Body of pancreas (tissue), 4 donors: Measurements from ENCODE around the gene BMAL1. TPM values are rescaled to one million over a fixed set of nuclear protein-coding genes. Genes with fewer than 3 reads are reported as not detected.

ENCODE experiments used
- ATAC-seq: fragments of 150-250 bp; one replicate; pipeline ENCODE4 v1.9.1; 2016
- DNase-seq, 4 donors: peaks; one replicate each; pipeline ENCODE4 v3.0.0-alpha.2; 2019
- H3K27ac ChIP-seq, 4 donors: fragments of 200-600 bp; sonication (generic); 1 replicate in 3 of 4; 2 replicates in 1 of 4; pipeline versions ENCODE4 v1.5.1 to v1.6.1; 2016 to 2019; ENCODE audit warnings: mild to moderate bottlenecking in 1 of 4, mixed read lengths in 1 of 4, moderate library complexity in 1 of 4
- H3K27me3 ChIP-seq, 2 donors: fragments of 200-600 bp; sonication (generic); one replicate each; pipeline ENCODE4 v1.6.0; 2016; ENCODE audit warnings: mild to moderate bottlenecking in 1 of 2
- H3K36me3 ChIP-seq, 2 donors: fragments of 200-600 bp; sonication (generic); replicated peaks in 1 of 2; 2 replicates each; pipeline ENCODE4 v1.5.1; 2016; ENCODE audit warnings: low read depth in 2 of 2; ENCODE audit not compliant: insufficient read depth in 1 of 2
- H3K4me1 ChIP-seq: fragments of 200-600 bp; sonication (generic); one replicate; pipeline ENCODE4 v1.6.0; 2016
- H3K4me3 ChIP-seq, 2 donors: fragments of 200-600 bp; sonication (generic); 1 replicate in 1 of 2; 2 replicates in 1 of 2; pipeline ENCODE4 v1.5.1; 2016 to 2019
- H3K9me3 ChIP-seq, 3 donors: fragments of 200-600 bp; sonication (generic); 1 replicate in 2 of 3; 2 replicates in 1 of 3; pipeline ENCODE4 v1.5.1; 2016
- CTCF ChIP-seq, 7 experiments: fragments of 450-650 bp in 4 of 7; fragments of 200-600 bp in 3 of 7; sonication (generic) in 3 of 7; IDR thresholded peaks; one replicate each; pipeline ENCODE4 v1.5.1; 2016 to 2019; ENCODE audit warnings: antibody characterized with exemption in 7 of 7
- POLR2A ChIP-seq, 3 donors: fragments of 450-650 bp; IDR thresholded peaks; one replicate each; pipeline ENCODE4 v1.6.1; 2016; ENCODE audit warnings: antibody characterized with exemption in 3 of 3, mild to moderate bottlenecking in 2 of 3
- WGBS, 2 donors: methylation state at CpG; one replicate each; pipeline ENCODE4 v1.1.5; 2017; 5-methylcytosine and 5-hydroxymethylcytosine counted together
- intact Hi-C: fragments of 100-400 bp; cut with DNase I; formaldehyde crosslinking; loops from one replicate; pipeline ENCODE4 v1.15.1; 2023
- total RNA-seq, 2 donors: library from RNA; depleted of rRNA; stranded (reverse); fragments of >200 nt; gene quantifications; one replicate each; pipeline ENCODE4 v1.1.0, GENCODE V29; 2016

BMAL1 gene
- total RNA-seq, 2 donors from 2014 or later: 19.5 to 35.3 TPM

GRCh38 chr11:13343931-13344717 is 66.5 kb downstream of the BMAL1 start:
- DNase-seq: peak; percentile 75 to 80 (median 78)
- TF ChIP-seq POLR2A (IDR thresholded peaks at IDR 0.05) (no peak), CTCF (IDR thresholded peaks at IDR 0.05) (peak; percentile 79 to 87 (median 82))
- H3K27ac ChIP-seq: no peak overlapping the region

GRCh38 chr11:13344818-13345217 is 67.2 kb downstream of the BMAL1 start:
- H3K27me3 ChIP-seq: no peaks in the 10 kb centered on the region
- TF ChIP-seq POLR2A (IDR thresholded peaks at IDR 0.05) (no peak), CTCF (IDR thresholded peaks at IDR 0.05) (no peak)
- ATAC-seq (no peak), DNase-seq (no peak)
- WGBS, 2 donors: 78 to 86% methylated on average over 1 of the region's 1 CpG
- intact Hi-C loops: loop anchor here (5.0 to 10.0 kb wide), 2 partner anchors 133 to 380 kb away; no protein-coding TSS in a partner anchor
- H3K36me3 ChIP-seq: no peaks in the 10 kb centered on the region
- no peak overlapping the region for H3K27ac ChIP-seq
- no peaks in the 10 kb centered on the region for H3K9me3 ChIP-seq
- H3K4me3 ChIP-seq: no peak overlapping the region
- H3K4me1 ChIP-seq: peaks cover 11% of the 10 kb centered on the region

More at GRCh38 chr11:13343931-13344717, 66.5 kb downstream of the BMAL1 start:
- Histone ChIP-seq H3K27me3 (no peaks in the 10 kb centered on the region), H3K36me3 (no peaks in the 10 kb centered on the region), H3K4me3 (no peak overlapping the region), H3K4me1 (peaks cover 18% of the 10 kb centered on the region), H3K9me3 (no peaks in the 10 kb centered on the region)
- intact Hi-C loops: loop anchor here (10.0 kb wide), 1 partner anchor 379 kb away; no protein-coding TSS in a partner anchor
- WGBS, 2 donors: 61 to 65% methylated on average over 10 of the region's 10 CpGs
- ATAC-seq: peak; percentile 61

GRCh38 chr11:13346470-13346869 is 68.9 kb downstream of the BMAL1 start:
- DNase-seq (no peak), ATAC-seq (no peak)
- Histone ChIP-seq H3K4me3 (no peak overlapping the region), H3K9me3 (no peaks in the 10 kb centered on the region), H3K36me3 (peaks cover 0 to 4% of the 10 kb centered on the region in 2 donors), H3K4me1 (no peaks in the 10 kb centered on the region), H3K27ac (no peak overlapping the region), H3K27me3 (no peaks in the 10 kb centered on the region)
- 86 to 97% methylated on average over 5 of the region's 5 CpGs for WGBS, 2 donors
- intact Hi-C loops: loop anchor here (5.0 to 10.0 kb wide), 2 partner anchors 134 to 382 kb away; no protein-coding TSS in a partner anchor
- TF ChIP-seq POLR2A (IDR thresholded peaks at IDR 0.05) (no peak), CTCF (IDR thresholded peaks at IDR 0.05) (no peak)

- H3K9me3 ChIP-seq: no peaks in the 10 kb centered on the region
- TF ChIP-seq POLR2A (IDR thresholded peaks at IDR 0.05) (no peak), CTCF (IDR thresholded peaks at IDR 0.05) (no peak)
- DNase-seq (no peak), ATAC-seq (no peak)
- no peak overlapping the region for H3K27ac ChIP-seq
- 83 to 87% methylated on average over 7 of the region's 7 CpGs for WGBS, 2 donors
- H3K27me3 ChIP-seq: no peaks in the 10 kb centered on the region
- peaks cover 0 to 4% of the 10 kb centered on the region in 2 donors for H3K36me3 ChIP-seq
- intact Hi-C loops: loop anchor here (5.0 to 10.0 kb wide), 2 partner anchors 136 to 383 kb away; no protein-coding TSS in a partner anchor
- H3K4me1 ChIP-seq: no peaks in the 10 kb centered on the region
- H3K4me3 ChIP-seq: no peak overlapping the region
Measured at GRCh38 chr11:13347901-13348300, 70.3 kb downstream of the BMAL1 start.
